Activated CD4-positive, alpha-beta T cell treated with anti-CD3 and anti-CD28 coated beads for 24 hours (primary cell): ENCODE data around the gene CES2.
"Not testable (repeated sequence)": the region's sequence is repeated elsewhere in the genome, so short reads cannot be mapped to it uniquely, and the experiment has no call there.

Experiments used
- DNase-seq, 2 donors: peaks; one replicate each; pipeline ENCODE4 v3.0.0-alpha.2; 2020; ENCODE audit warnings: low read depth in 2 of 2

Gene CES2

GRCh38 chr16:66953462-66954096 lies 18.3 kb downstream of the CES2 start:
- no peak for DNase-seq

- peak; percentile 70 to 77 for DNase-seq
Observed at GRCh38 chr16:66954097-66954659, 18.9 kb downstream of the CES2 start.

GRCh38 chr16:66955363-66956153 lies 20.2 kb downstream of the CES2 start:
- not testable (repeated sequence) for DNase-seq

GRCh38 chr16:66956154-66956457 lies 20.8 kb downstream of the CES2 start:
- not testable (repeated sequence) for DNase-seq

- DNase-seq = no peak
Observed at GRCh38 chr16:66958857-66959703, 23.8 kb downstream of the CES2 start.

GRCh38 chr16:66959704-66960161 lies 24.4 kb downstream of the CES2 start:
- no peak for DNase-seq

GRCh38 chr16:66960270-66960669 lies 25.0 kb downstream of the CES2 start:
- no peak for DNase-seq

- peak in 1 of 2 donors; percentile 64 for DNase-seq
Observed at GRCh38 chr16:66961065-66961744, 25.9 kb downstream of the CES2 start, which contains the start of gene CES3. CES3 (plus strand) TSS chr16:66961266; CDS start chr16:66961308, 42 bp downstream.

GRCh38 chr16:66961914-66962313 lies 26.6 kb downstream of the CES2 start:
- no peak for DNase-seq

- no peak for DNase-seq
Observed at GRCh38 chr16:66964049-66964448, 28.7 kb downstream of the CES2 start.

- DNase-seq = no peak
Observed at GRCh38 chr16:66968847-66969246, 33.5 kb downstream of the CES2 start.

GRCh38 chr16:66970775-66971720 lies 35.7 kb downstream of the CES2 start:
- DNase-seq = no peak

GRCh38 chr16:66972983-66973382 lies 37.7 kb downstream of the CES2 start:
- DNase-seq = no peak

GRCh38 chr16:66973716-66974115 lies 38.4 kb downstream of the CES2 start:
- DNase-seq = no peak

- DNase-seq = not testable (repeated sequence)
Observed at GRCh38 chr16:66974156-66974931, 39.0 kb downstream of the CES2 start.

- DNase-seq = peak; percentile 32 to 44
Observed at GRCh38 chr16:66974932-66975246, 39.6 kb downstream of the CES2 start.

- no peak for DNase-seq
Observed at GRCh38 chr16:66975302-66975893, 40.1 kb downstream of the CES2 start.

- no peak for DNase-seq
Observed at GRCh38 chr16:66976746-66977145, 41.4 kb downstream of the CES2 start.
